Measurements from ENCODE around the gene FABP6. TPM values are rescaled to one million over a fixed set of nuclear protein-coding genes. Genes with fewer than 3 reads are reported as not detected.

Gene FABP6
- total and polyA plus RNA-seq, 4 donors = not detected

- H3K9me3 ChIP-seq (ENCODE audit: control insufficient read depth in 4 of 4, low read length in 3 of 4) = no peaks in the 10 kb centered on the region
- TF ChIP-seq TAF1 (conservative IDR thresholded peaks at IDR 0.05) = no peak
- TF ChIP-seq EGR1 (IDR thresholded peaks at IDR 0.05; ENCODE audit: low read depth in 2 of 2) = no peak
- no peak for TF ChIP-seq RXRA (IDR thresholded peaks at IDR 0.05)
- no peak for TF ChIP-seq CTCF (IDR thresholded peaks at IDR 0.05; ENCODE audit: low read depth, low read length, missing input control)
- TF ChIP-seq SP1 (IDR thresholded peaks at IDR 0.05) = no peak
- no peak for TF ChIP-seq HNF4G (IDR thresholded peaks at IDR 0.05)
- no peak for TF ChIP-seq HNF4A (conservative IDR thresholded peaks at IDR 0.05)
- no peak for TF ChIP-seq ZBTB33 (IDR thresholded peaks at IDR 0.05)
- H3K4me1 ChIP-seq (ENCODE audit: control insufficient read depth in 4 of 4, insufficient read depth in 4 of 4, low read length in 3 of 4) = no peaks in the 10 kb centered on the region
- H3K27ac ChIP-seq (ENCODE audit: low read depth in 1 of 2, low read length in 2 of 2) = no peak overlapping the region
- H3K36me3 ChIP-seq (ENCODE audit: control insufficient read depth in 4 of 4, insufficient read depth in 3 of 4, low read depth in 1 of 4, low read length in 3 of 4) = no peaks in the 10 kb centered on the region
- H3K4me3 ChIP-seq (ENCODE audit: low read depth in 1 of 3, low read length in 3 of 3) = no peak overlapping the region
- 87% methylated on average over 3 of the region's 3 CpGs for whole genome bisulfite sequencing
- no peaks in the 10 kb centered on the region for H3K27me3 ChIP-seq (ENCODE audit: control insufficient read depth in 4 of 4, insufficient read depth in 4 of 4, low read length in 3 of 4)
- no peak for DNase-seq (ENCODE audit: low spot score)
- H3K9ac ChIP-seq (ENCODE audit: low read depth in 1 of 2, low read length in 2 of 2) = no peak overlapping the region
Measured at GRCh38 chr5:160221082-160221481, 8.2 kb upstream of the FABP6 start.

- H3K27ac ChIP-seq (ENCODE audit: low read depth in 1 of 2, low read length in 2 of 2) = no peak overlapping the region
- 85% methylated on average over 2 of the region's 2 CpGs for WGBS
- H3K27me3 ChIP-seq (ENCODE audit: control insufficient read depth in 4 of 4, insufficient read depth in 4 of 4, low read length in 3 of 4) = no peaks in the 10 kb centered on the region
- H3K9ac ChIP-seq (ENCODE audit: low read depth in 1 of 2, low read length in 2 of 2) = no peak overlapping the region
- DNase-seq (ENCODE audit: low spot score) = no peak
- H3K4me3 ChIP-seq (ENCODE audit: low read depth in 1 of 3, low read length in 3 of 3) = no peak overlapping the region
- H3K4me1 ChIP-seq (ENCODE audit: control insufficient read depth in 4 of 4, insufficient read depth in 4 of 4, low read length in 3 of 4) = no peaks in the 10 kb centered on the region
- H3K36me3 ChIP-seq (ENCODE audit: control insufficient read depth in 4 of 4, insufficient read depth in 3 of 4, low read depth in 1 of 4, low read length in 3 of 4) = no peaks in the 10 kb centered on the region
- no peaks in the 10 kb centered on the region for H3K9me3 ChIP-seq (ENCODE audit: control insufficient read depth in 4 of 4, low read length in 3 of 4)
- TF ChIP-seq REST (IDR thresholded peaks at IDR 0.05) = no peak
- TF ChIP-seq EGR1 (IDR thresholded peaks at IDR 0.05; ENCODE audit: low read depth in 2 of 2) = no peak
- TF ChIP-seq MAX (IDR thresholded peaks at IDR 0.05) = no peak
- no peak for TF ChIP-seq ATF3 (IDR thresholded peaks at IDR 0.05)
- TF ChIP-seq ZBTB33 (IDR thresholded peaks at IDR 0.05) = no peak
- no peak for TF ChIP-seq NR2F2 (IDR thresholded peaks at IDR 0.05)
Measured at GRCh38 chr5:160227012-160227411, 2.3 kb upstream of the FABP6 start.
